NCI-H187 (cell line): ENCODE measurements around the gene CAMTA1.
"Not testable (repeated sequence)": the region's sequence is repeated elsewhere in the genome, so short reads cannot be mapped to it uniquely, and the experiment has no call there.

Experiments
- DNase-seq, 2 experiments: peaks; one replicate each; lab custom pipeline; 2025; lab: John Stamatoyannopoulos, UW

CAMTA1 gene

DNA sequence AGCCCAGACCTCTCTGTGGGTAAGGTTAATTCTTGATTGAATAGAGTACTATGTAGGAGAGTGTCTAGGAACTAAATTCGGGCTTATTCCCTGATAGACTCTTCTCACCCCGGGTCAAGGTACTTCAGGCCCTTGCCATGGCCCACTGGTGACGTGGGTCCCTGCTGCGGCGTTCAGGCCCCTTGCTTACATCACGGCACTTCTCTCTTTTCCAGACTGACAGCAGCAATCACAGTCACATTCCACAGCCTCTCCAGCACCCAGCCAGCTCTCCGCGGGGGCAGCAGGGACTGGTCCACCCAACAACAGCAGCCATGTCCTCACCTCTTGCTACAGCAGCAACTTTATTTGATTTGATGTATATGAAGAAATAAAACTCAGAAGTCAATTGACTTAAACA, 584.6 kb downstream of the CAMTA1 start:
- DNase-seq: no peak

DNA sequence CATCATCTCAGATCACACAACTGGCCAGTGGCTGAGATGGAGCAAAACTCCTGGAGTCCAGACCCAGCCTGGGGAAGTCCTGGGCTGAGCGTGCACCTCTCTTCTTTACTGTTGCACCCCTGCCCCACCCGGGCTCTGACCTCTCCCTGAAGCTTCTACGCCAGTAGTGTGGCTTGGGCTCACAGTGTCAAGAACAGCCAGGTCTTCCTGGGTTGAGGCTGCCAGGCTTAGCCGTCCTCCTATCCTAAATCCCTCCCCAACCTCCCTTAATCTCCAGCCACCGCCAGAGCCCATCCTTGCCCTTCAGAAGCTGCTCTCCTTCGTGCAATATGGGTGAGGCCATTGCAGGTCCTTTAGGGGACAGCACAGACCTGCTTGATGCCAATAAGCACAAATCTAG, 586.7 kb downstream of the CAMTA1 start:
- DNase-seq: no peak

GRCh38 chr1:7372477-7373120, 587.3 kb downstream of the CAMTA1 start:
- no peak for DNase-seq

- DNase-seq: no peak
Measured at GRCh38 chr1:7373251-7373650, 588.0 kb downstream of the CAMTA1 start.

- DNase-seq: no peak
Measured at GRCh38 chr1:7373876-7374562, 588.8 kb downstream of the CAMTA1 start.

- DNase-seq: no peak
Measured at GRCh38 chr1:7374563-7375160, 589.4 kb downstream of the CAMTA1 start.

- DNase-seq: no peak
Measured at GRCh38 chr1:7375329-7375728, 590.1 kb downstream of the CAMTA1 start.

DNA sequence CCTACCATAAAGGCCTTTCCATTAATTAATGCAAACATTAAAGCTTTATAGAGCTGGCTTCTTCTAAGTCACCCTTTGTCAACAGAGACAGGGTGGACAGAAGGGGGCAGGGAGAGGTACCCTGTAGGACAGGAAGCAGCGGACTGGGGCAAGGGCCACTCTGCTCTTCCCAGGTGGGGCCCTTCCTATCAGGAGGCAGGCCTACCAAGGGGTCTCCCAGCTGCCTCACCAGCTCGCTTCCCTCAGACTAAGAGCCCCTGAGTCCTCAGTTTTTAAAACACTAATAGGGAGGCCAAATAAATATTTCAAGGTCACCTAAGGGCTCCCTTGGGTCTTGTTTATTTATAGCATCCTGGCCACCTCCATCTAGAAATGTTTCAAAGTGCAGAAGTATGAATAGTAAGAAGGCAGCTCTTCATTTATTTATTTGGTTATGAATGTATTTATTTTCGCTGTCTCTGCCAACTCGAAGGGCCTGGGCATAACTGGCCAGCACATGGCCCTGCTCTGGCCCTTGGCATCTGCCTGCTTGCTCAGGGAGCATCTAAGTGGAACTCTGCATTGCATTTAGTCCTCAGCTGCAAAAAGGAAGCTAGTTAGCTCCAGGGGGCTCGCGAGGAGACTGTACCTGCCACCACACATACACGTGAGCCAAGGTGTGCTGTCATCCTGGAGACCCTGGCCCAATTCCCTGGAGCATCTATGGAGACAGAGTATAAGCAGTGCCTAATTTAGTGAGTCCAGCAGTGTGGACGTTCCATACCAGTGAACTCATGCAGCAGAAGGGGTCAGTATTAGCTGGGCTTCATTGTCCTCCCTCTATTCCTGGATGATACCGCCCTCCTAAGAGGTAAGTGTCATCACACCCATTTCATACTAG, 590.8 kb downstream of the CAMTA1 start:
- no peak for DNase-seq

GRCh38 chr1:7376676-7377075, 591.4 kb downstream of the CAMTA1 start:
- no peak for DNase-seq

- DNase-seq: no peak
Measured at GRCh38 chr1:7378346-7379130, 593.3 kb downstream of the CAMTA1 start.

DNA sequence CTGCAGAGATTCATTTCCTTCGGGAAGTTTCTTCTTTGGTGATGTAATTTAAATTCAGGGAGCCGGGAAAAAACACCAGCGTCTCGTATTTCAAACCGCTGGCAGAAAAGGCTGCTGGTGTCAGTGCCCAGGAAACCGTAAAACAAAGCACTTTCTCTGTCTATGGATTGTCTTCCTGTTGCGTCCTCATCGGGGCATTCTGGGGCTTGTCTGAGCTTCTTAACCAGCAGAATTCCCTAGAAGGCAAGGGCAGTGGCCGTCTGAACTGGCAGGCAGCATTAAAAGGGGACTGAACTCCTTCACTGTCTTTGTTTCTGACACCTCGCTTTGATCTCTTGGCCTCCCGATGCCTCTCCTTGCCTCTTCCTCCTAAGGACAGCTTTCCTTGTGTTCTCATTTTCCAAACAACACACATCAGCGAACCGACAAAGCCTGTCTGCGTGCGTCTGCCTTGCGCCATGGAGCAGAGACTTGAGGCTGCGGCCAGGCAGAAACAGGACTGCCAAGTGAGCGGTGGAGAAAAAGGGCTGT, 594.3 kb downstream of the CAMTA1 start:
- peak; percentile 69 to 77 for DNase-seq

- not testable (repeated sequence) for DNase-seq
Measured at GRCh38 chr1:7380068-7380467, 594.8 kb downstream of the CAMTA1 start.

GRCh38 chr1:7380712-7381111, 595.5 kb downstream of the CAMTA1 start:
- no peak for DNase-seq

DNA sequence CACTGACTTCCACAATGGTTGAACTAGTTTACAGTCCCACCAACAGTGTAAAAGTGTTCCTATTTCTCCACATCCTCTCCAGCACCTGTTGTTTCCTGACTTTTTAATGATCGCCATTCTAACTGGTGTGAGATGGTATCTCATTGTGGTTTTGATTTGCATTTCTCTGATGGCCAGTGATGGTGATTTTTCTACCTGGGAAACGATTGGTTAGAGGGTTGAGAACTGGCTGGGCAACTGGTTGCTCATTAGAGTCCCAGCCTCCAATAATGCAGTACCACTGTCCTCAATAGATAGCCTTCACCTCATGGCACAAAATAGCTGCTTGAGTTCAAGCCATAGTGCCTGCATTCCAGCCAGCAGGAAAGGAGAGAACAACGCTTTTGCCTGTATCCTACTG, 596.5 kb downstream of the CAMTA1 start:
- not testable (repeated sequence) for DNase-seq

GRCh38 chr1:7382971-7383370, 597.7 kb downstream of the CAMTA1 start:
- DNase-seq: no peak

DNA sequence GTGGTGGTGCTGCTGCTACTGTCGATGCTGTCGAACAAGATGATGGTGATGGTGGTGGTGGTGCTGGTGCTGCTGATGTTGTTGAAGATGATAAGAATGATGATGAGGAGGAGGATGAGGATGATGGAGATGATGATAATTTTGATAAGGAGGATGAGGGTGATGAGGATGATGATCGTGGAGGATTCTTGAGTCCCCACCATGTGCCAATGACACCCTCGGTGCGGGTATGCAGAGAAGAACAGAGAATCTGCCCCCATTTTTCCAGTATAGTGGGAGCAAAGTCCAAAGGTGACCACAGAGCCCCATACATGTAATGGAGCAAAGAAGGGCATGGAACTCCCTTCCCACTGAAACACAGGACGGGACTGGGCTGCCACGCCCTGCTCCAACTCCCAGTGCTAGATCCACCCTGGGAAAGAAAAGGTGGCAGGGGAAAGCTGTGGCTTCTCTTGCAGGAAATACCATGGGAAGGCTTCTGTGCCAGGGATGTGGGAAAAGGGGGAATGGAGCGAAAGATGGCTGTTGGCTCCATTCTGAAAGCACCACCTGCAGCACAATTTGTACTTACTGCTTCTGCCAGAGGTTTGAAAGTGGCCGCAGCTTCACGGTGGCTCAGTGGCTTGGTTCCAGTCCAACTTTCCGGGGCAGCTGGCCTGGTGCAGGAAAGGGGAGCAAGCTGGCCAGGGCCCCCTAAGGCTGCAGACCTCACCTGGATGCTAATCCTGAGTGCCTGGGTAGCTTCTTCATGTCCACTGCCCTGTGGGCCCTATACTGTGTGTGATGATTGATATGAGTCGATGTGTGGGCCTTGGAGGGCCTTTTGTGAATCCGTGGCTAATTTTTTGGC, 598.6 kb downstream of the CAMTA1 start:
- no peak for DNase-seq

GRCh38 chr1:7384679-7385078, 599.4 kb downstream of the CAMTA1 start:
- DNase-seq: no peak

GRCh38 chr1:7385471-7386225, 600.4 kb downstream of the CAMTA1 start:
- peak in 1 of 2 experiments; percentile 28 for DNase-seq

DNA sequence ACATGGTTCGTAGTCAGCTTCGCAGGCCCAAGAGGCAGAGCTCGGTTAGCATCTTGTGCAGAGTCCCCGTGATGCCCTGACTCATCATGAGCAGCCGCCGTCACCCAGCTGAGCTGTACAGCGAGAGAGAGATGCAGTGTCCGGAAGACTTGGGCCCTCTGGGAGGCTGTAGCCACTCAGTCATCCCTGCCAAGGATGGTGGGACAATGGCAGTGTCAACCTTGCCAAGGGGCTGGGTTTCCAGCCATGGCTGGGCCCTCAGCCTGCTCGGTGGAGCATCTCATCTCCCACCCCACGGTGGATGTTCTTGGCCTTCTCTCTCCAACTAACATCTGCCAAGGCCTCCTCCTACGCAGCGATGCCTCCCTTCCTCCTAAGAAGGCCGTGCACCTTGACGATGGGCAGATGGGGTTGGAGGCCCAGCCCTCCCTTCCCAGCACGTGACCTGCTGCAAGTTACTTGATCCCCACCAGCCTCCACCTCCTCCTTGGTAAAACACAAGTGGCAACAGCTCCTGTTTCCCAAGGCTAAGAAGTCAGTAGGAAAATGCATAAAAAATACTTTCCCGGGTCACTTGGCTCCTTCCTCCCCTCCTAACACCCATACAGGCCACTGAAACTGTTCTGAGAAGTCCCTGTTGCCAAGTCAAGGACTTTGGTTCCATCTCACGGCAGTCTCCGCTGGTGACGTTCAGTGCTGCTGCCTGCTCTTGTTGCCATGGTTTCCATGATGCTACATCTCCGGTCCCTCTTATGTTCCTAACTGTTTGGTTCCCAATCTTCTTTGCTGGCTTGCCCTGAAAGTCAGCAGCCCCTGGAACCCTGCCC, 601.2 kb downstream of the CAMTA1 start:
- DNase-seq: no peak
